CD14-positive monocyte (primary cell): ENCODE data around the gene NEO1. TPM values are rescaled to one million over a fixed set of nuclear protein-coding genes. Genes with fewer than 3 reads are reported as not detected.

Source experiments
- DNase-seq, 3 donors: peaks; one replicate each; pipeline ENCODE4 v3.0.0-alpha.2; 2011 to 2022
- H2AFZ ChIP-seq: 2 replicates; pipeline ENCODE4 v1.6.0; 2012; ENCODE audit warnings: mild to moderate bottlenecking, low read depth, low read length, inconsistent platforms; ENCODE audit not compliant: insufficient read depth, poor library complexity, severe bottlenecking
- H3K27ac ChIP-seq, 2 donors: 1 replicate in 1 of 2; 2 replicates in 1 of 2; pipeline ENCODE4 v1.5.1; 2012 to 2013; ENCODE audit warnings: low read length in 2 of 2, control low read depth in 1 of 2, inconsistent platforms in 1 of 2, low read depth in 1 of 2, mild to moderate bottlenecking in 1 of 2
- H3K27me3 ChIP-seq, 2 donors: one replicate each; pipeline versions ENCODE4 v1.6.0 to v1.6.1; 2011 to 2013; ENCODE audit warnings: low read length in 2 of 2; ENCODE audit not compliant: control insufficient read depth in 2 of 2, insufficient read depth in 2 of 2
- H3K36me3 ChIP-seq, 2 donors: replicated peaks in 1 of 2; 1 replicate in 1 of 2; 2 replicates in 1 of 2; pipeline versions ENCODE4 v1.5.1 to v1.6.1; 2012 to 2013; ENCODE audit warnings: low read length in 2 of 2, control low read depth in 1 of 2, inconsistent platforms in 1 of 2, mild to moderate bottlenecking in 1 of 2; ENCODE audit not compliant: insufficient read depth in 2 of 2, control insufficient read depth in 1 of 2
- H3K4me1 ChIP-seq, 2 donors: 1 replicate in 1 of 2; 2 replicates in 1 of 2; pipeline versions ENCODE4 v1.5.1 to v1.6.1; 2012 to 2013; ENCODE audit warnings: low read length in 2 of 2, control low read depth in 1 of 2, inconsistent platforms in 1 of 2, mild to moderate bottlenecking in 1 of 2, moderate library complexity in 1 of 2; ENCODE audit not compliant: insufficient read depth in 2 of 2, control insufficient read depth in 1 of 2
- H3K4me2 ChIP-seq: replicated peaks from 2 replicates; pipeline ENCODE3; 2012; ENCODE audit warnings: low read length, moderate library complexity, mild to moderate bottlenecking; ENCODE audit not compliant: poor library complexity, severe bottlenecking; ENCODE audit errors: extremely low read depth
- H3K4me3 ChIP-seq, 3 experiments: fragments of 200-600 bp in 1 of 3; sonication (generic) in 1 of 3; replicated peaks in 1 of 3; 1 replicate in 2 of 3; 2 replicates in 1 of 3; pipeline ENCODE4 v1.5.1; 2011 to 2013; ENCODE audit warnings: low read length in 3 of 3, mild to moderate bottlenecking in 3 of 3, control low read depth in 2 of 3, low read depth in 2 of 3, inconsistent platforms in 1 of 3, moderate library complexity in 1 of 3
- H3K79me2 ChIP-seq: 2 replicates; pipeline ENCODE4 v1.6.0; 2012; ENCODE audit warnings: mild to moderate bottlenecking, control low read depth, inconsistent platforms, low read length, moderate library complexity; ENCODE audit not compliant: insufficient read depth
- H3K9ac ChIP-seq: 2 replicates; pipeline ENCODE4 v1.6.0; 2017; ENCODE audit warnings: low read length, mild to moderate bottlenecking; ENCODE audit not compliant: insufficient read depth, poor library complexity, severe bottlenecking
- H3K9me3 ChIP-seq, 2 donors: replicated peaks in 1 of 2; 1 replicate in 1 of 2; 2 replicates in 1 of 2; pipeline versions ENCODE4 v1.5.1 to v1.6.1; 2012 to 2013; ENCODE audit warnings: low read length in 2 of 2, control low read depth in 1 of 2; ENCODE audit not compliant: control insufficient read depth in 1 of 2, insufficient read depth in 1 of 2
- H4K20me1 ChIP-seq: 2 replicates; pipeline ENCODE4 v1.6.0; 2012; ENCODE audit warnings: mild to moderate bottlenecking, low read length, control low read depth, moderate library complexity; ENCODE audit not compliant: insufficient read depth
- H3K27ac Mint-ChIP-seq, 7 donors: one replicate each; pipeline ENCODE4 v1.8.0; 2020; ENCODE audit warnings: mild to moderate bottlenecking in 7 of 7, mixed read lengths in 7 of 7, moderate library complexity in 6 of 7, inconsistent platforms in 2 of 7
- H3K27me3 Mint-ChIP-seq, 3 donors: one replicate each; pipeline ENCODE4 v1.8.0; 2021 to 2022; ENCODE audit warnings: low read depth in 3 of 3, mild to moderate bottlenecking in 3 of 3, mixed read lengths in 3 of 3, moderate library complexity in 3 of 3, inconsistent platforms in 1 of 3
- H3K36me3 Mint-ChIP-seq, 2 donors: one replicate each; pipeline ENCODE4 v1.8.0; 2020; ENCODE audit warnings: mixed read lengths in 2 of 2, inconsistent platforms in 1 of 2, mild to moderate bottlenecking in 1 of 2
- H3K4me1 Mint-ChIP-seq: one replicate; pipeline ENCODE4 v1.8.0; 2020; ENCODE audit warnings: mild to moderate bottlenecking, mixed read lengths
- H3K4me3 Mint-ChIP-seq, 2 donors: one replicate each; pipeline ENCODE4 v1.8.0; 2020; ENCODE audit warnings: mild to moderate bottlenecking in 2 of 2, mixed read lengths in 2 of 2, moderate library complexity in 1 of 2
- H3K9me3 Mint-ChIP-seq, 7 donors: one replicate each; pipeline ENCODE4 v1.8.0; 2020 to 2022; ENCODE audit warnings: mixed read lengths in 7 of 7, mild to moderate bottlenecking in 6 of 7, moderate library complexity in 6 of 7, inconsistent platforms in 2 of 7
- CTCF ChIP-seq: fragments of 200-600 bp; IDR thresholded peaks from one replicate; pipeline ENCODE4 v1.8.0; 2022; ENCODE audit warnings: antibody characterized with exemption, mild to moderate bottlenecking
- WGBS: methylation state at CpG from one replicate; pipeline ENCODE4 v1.1.5; 2013; ENCODE audit warnings: missing lambda C conversion rate; ENCODE audit not compliant: insufficient coverage; 5-methylcytosine and 5-hydroxymethylcytosine counted together
- intact Hi-C, 2 donors: fragments of 100-400 bp; cut with micrococcal nuclease; formaldehyde crosslinking; loops; one replicate each; pipeline versions ENCODE4 v1.15.0 to v1.15.1; 2023
- polyA plus RNA-seq, 3 donors: library from polyadenylated mRNA; depleted of rRNA in 1 of 3; unstranded in 2 of 3; stranded (reverse) in 1 of 3; fragments of 300-500 nt in 2 of 3; fragments of >200 nt in 1 of 3; fragmentation: Illumina TruSeq in 2 of 3; gene quantifications; 1 replicate in 2 of 3; 2 replicates in 1 of 3; pipeline ENCODE4 v1.2.3, GENCODE V29; 2012 to 2021

Gene NEO1
- polyA plus RNA-seq, 3 donors = 0.03 to 0.06 TPM; not detected in 1

GRCh38 chr15:73246898-73247297, 194.6 kb downstream of the NEO1 start:
- H3K4me3 ChIP-seq = no peak overlapping the region
- Mint-ChIP-seq H3K4me3 (no peak overlapping the region), H3K27me3 (peaks cover 5 to 19% (median 14%) of the 10 kb centered on the region in 3 donors), H3K9me3 (no peaks in the 10 kb centered on the region), H3K4me1 (no peaks in the 10 kb centered on the region), H3K36me3 (no peaks in the 10 kb centered on the region), H3K27ac (no peak overlapping the region)
- no peaks in the 10 kb centered on the region for H3K36me3 ChIP-seq
- no peak for TF ChIP-seq CTCF
- intact Hi-C loops = no loop called here
- H3K9me3 ChIP-seq = no peaks in the 10 kb centered on the region
- H3K27me3 ChIP-seq = peaks cover 10 to 21% of the 10 kb centered on the region in 2 donors
- no peak overlapping the region for H3K4me2 ChIP-seq
- H3K9ac ChIP-seq = no peak overlapping the region
- H4K20me1 ChIP-seq = no peaks in the 10 kb centered on the region
- H3K27ac ChIP-seq = no peak overlapping the region
- no peaks in the 10 kb centered on the region for H3K79me2 ChIP-seq
- WGBS = no CpG with 5 or more reads among the region's 1 CpG
- no peaks in the 10 kb centered on the region for H3K4me1 ChIP-seq
- H2AFZ ChIP-seq = no peak overlapping the region
- no peak for DNase-seq

GRCh38 chr15:73247331-73247730, 195.1 kb downstream of the NEO1 start:
- no peak overlapping the region for H3K27ac ChIP-seq
- Mint-ChIP-seq H3K27ac (no peak overlapping the region), H3K4me3 (no peak overlapping the region), H3K27me3 (peaks cover 6 to 19% (median 13%) of the 10 kb centered on the region in 3 donors), H3K36me3 (no peaks in the 10 kb centered on the region), H3K9me3 (no peaks in the 10 kb centered on the region), H3K4me1 (no peaks in the 10 kb centered on the region)
- no CpG with 5 or more reads among the region's 1 CpG for WGBS
- intact Hi-C loops = no loop called here
- H3K4me3 ChIP-seq = no peak overlapping the region
- no peak overlapping the region for H3K9ac ChIP-seq
- TF ChIP-seq CTCF = no peak
- H4K20me1 ChIP-seq = no peaks in the 10 kb centered on the region
- no peaks in the 10 kb centered on the region for H3K36me3 ChIP-seq
- H2AFZ ChIP-seq = no peak overlapping the region
- H3K4me2 ChIP-seq = no peak overlapping the region
- H3K4me1 ChIP-seq = no peaks in the 10 kb centered on the region
- H3K27me3 ChIP-seq = peaks cover 12 to 21% of the 10 kb centered on the region in 2 donors
- H3K9me3 ChIP-seq = no peaks in the 10 kb centered on the region
- no peaks in the 10 kb centered on the region for H3K79me2 ChIP-seq
- no peak for DNase-seq
